ENCODE data around the gene ZFYVE28. TPM values are rescaled to one million over a fixed set of nuclear protein-coding genes. Genes with fewer than 3 reads are reported as not detected.

The ZFYVE28 gene
- total RNA-seq, 3 donors from 2014 or later, result 32.4 to 56.4 (median 42.9) TPM

DNA sequence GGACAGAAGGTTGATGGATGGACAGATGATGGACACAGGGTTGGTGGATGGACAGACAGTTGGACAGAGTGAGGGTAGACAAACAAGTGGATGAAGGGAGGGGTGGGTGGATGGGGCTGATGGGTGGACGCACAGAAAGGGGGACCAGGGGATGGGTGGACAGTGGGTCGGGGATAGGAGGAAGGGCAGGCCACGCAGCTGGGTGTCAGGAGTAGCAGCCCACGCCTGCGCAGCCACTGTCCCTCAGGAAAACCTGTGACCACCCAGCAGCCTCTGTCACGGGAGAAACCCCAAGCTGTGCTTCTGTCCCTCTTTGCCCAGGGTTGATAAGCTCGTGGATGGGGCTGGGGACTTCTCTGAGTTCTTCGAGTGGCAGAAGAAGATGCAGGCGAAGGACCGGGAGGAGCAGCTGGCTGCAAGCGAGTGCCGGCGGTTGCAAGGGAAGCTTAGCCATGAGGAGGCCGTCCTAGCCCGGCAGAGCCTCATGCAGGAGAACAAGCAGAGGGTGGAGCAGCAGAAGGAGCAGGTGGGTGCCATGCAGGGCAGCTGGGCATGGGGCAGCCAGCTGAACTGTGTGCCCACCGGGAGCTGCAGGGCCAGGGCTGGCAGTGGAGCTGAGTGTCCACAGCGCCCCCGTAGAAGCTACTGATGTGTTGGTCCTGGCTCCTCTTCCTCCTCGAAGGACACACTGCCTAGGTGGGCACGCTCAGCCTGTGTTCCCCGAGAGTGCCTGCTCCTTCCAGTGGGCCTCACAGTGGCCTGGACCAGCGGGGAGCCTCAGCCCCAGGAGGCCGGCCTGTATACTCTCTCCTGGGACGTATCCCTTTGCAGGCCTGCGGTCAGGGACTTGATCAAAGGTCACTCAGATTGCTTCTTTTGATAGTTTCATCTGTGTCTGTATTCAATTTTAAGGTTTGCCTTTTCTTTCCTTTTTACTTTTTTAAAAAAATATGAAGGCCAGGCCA is 33.7 kb upstream of the ZFYVE28 start:
- Histone ChIP-seq H3K36me3 (ENCODE audit: low read depth) (no peaks in the 10 kb centered on the region), H3K4me3 (no peak overlapping the region), H3K4me1 (ENCODE audit: low read depth) (no peaks in the 10 kb centered on the region), H3K9me3 (no peaks in the 10 kb centered on the region)
- TF ChIP-seq, protein P1, sequence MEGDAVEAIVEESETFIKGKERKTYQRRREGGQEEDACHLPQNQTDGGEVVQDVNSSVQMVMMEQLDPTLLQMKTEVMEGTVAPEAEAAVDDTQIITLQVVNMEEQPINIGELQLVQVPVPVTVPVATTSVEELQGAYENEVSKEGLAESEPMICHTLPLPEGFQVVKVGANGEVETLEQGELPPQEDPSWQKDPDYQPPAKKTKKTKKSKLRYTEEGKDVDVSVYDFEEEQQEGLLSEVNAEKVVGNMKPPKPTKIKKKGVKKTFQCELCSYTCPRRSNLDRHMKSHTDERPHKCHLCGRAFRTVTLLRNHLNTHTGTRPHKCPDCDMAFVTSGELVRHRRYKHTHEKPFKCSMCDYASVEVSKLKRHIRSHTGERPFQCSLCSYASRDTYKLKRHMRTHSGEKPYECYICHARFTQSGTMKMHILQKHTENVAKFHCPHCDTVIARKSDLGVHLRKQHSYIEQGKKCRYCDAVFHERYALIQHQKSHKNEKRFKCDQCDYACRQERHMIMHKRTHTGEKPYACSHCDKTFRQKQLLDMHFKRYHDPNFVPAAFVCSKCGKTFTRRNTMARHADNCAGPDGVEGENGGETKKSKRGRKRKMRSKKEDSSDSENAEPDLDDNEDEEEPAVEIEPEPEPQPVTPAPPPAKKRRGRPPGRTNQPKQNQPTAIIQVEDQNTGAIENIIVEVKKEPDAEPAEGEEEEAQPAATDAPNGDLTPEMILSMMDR (IDR thresholded peaks at IDR 0.05), result no peak
- intact Hi-C loops (cut with DNase I, micrococcal nuclease), result loop anchor here in 1 of 2 donors (10.0 kb wide), 1 partner anchor 227 kb away; no protein-coding TSS in a partner anchor
- peak; percentile 12 for ATAC-seq
- peak in 1 of 3 donors; percentile 35 for DNase-seq

DNA sequence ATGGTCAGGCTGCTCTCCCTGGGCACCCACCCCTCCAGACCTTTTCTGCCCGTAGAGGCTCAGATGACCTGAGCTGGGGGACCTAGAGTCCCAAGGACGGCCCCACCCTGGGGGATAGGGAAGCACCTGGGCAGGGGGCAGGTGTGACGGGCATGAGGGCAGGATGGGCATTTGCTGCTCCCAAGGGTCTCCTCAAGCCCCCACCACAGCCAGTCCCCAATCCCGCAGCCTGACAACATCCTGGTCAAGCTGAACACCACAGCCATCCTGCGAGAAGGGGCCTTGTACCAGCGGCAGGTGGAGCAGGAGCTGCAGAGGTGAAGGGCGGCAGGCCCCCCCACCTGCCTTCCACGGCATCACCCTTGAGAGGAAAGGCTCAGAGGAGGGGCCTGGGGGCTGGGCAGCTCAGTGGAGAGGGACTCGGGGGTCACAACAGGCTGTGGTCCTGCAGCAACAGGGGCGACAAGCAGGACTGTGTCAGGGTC is 32.6 kb upstream of the ZFYVE28 start:
- Histone ChIP-seq H3K9me3 (no peaks in the 10 kb centered on the region), H3K36me3 (ENCODE audit: low read depth) (no peaks in the 10 kb centered on the region), H3K4me1 (ENCODE audit: low read depth) (no peaks in the 10 kb centered on the region), H3K4me3 (no peak overlapping the region)
- DNase-seq, result peak in 1 of 3 donors; percentile 34
- ATAC-seq, result no peak
- intact Hi-C loops (cut with DNase I, micrococcal nuclease), result loop anchor here in 1 of 2 donors (10.0 kb wide), 1 partner anchor 226 kb away; no protein-coding TSS in a partner anchor
- TF ChIP-seq, protein P1 (IDR thresholded peaks at IDR 0.05), result no peak

DNA sequence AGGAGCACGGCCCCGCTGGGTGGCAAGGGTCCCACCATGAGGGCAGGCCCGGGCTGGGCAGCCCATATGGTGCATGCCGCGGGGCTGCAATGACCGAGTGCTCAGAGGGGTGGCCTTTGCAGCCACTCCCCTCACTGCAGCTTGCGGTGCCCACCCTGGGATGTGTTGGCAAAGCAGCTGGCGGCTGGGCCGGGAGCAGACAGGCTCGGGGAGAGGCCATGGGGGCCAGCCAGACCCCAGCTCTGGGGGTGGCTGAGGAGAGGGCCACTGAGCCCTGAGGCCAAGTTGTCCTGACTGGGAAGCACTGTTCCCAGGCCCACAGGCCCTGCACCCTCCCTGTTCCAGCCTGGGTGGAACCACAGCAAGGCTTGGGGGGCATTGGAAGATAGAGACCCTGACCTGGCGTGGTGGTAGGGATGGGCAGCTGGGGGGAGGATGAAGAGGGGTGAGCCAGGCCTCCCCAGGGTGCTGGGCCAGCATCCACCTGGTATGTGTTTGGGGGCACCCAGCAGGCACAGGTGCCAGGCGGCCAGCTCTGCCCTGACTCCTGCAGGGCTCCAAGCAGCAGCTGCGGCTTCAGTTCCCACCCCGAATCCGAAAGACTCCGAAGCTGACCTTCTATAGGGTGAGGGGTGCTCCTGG is 32.1 kb upstream of the ZFYVE28 start:
- ATAC-seq (no peak), DNase-seq (peak in 1 of 3 donors; percentile 26)
- intact Hi-C loops (cut with DNase I, micrococcal nuclease), result loop anchor here in 1 of 2 donors (10.0 kb wide), 1 partner anchor 226 kb away; no protein-coding TSS in a partner anchor
- TF ChIP-seq, protein P1 (IDR thresholded peaks at IDR 0.05), result no peak
- H3K4me1 ChIP-seq (ENCODE audit: low read depth), result no peaks in the 10 kb centered on the region
- H3K9me3 ChIP-seq, result no peaks in the 10 kb centered on the region
- H3K36me3 ChIP-seq (ENCODE audit: low read depth), result no peaks in the 10 kb centered on the region
- no peak overlapping the region for H3K4me3 ChIP-seq

DNA sequence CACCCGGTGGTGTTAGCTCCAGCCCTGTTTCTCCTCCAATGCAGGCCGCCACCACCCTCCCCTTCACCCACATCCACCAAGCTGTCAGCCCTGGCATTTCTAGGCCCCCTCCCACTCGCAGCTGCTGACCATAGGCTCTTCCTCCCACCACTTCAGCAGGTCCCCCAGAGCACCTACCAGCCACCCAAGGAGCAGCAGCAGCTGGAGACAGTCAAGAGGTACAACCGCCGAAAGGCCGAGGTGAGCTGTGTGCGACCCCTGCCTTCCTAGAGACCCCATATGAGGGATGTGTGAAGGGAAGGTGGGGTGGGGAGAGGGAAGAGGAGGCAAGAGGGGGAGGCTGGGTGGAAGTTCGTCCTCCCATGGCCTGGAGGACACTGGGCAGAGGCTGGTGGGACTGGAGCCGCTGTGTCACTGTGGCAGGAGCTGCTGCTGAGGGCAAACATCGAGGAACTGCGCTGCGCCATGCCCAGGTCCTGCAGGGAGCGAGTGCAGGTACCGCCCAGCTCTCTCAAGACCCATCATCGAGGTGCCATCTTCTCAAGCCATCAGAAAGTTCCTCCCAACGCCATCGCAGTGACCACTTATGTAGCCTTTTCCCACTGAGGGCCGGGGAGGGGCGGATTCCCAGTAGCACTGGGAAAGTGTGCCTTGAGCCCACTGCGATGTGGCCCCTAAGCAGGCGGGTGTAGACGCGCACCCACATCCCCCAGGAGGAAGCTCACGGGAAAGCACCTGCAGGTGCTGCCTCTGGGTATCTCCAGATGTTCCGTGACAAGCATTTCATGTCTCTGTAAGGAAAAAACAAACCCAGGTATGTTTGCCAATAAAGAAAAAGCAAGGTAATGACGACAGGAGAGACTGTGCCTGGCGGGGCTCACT is 31.3 kb upstream of the ZFYVE28 start:
- Histone ChIP-seq H3K36me3 (ENCODE audit: low read depth) (no peaks in the 10 kb centered on the region), H3K4me3 (no peak overlapping the region), H3K4me1 (ENCODE audit: low read depth) (no peaks in the 10 kb centered on the region), H3K9me3 (no peaks in the 10 kb centered on the region)
- TF ChIP-seq, protein P1 (IDR thresholded peaks at IDR 0.05), result no peak
- intact Hi-C loops (cut with DNase I, micrococcal nuclease), result loop anchor here in 1 of 2 donors (10.0 kb wide), 1 partner anchor 225 kb away; no protein-coding TSS in a partner anchor
- DNase-seq, result peak in 1 of 3 donors; percentile 29
- no peak for ATAC-seq

DNA sequence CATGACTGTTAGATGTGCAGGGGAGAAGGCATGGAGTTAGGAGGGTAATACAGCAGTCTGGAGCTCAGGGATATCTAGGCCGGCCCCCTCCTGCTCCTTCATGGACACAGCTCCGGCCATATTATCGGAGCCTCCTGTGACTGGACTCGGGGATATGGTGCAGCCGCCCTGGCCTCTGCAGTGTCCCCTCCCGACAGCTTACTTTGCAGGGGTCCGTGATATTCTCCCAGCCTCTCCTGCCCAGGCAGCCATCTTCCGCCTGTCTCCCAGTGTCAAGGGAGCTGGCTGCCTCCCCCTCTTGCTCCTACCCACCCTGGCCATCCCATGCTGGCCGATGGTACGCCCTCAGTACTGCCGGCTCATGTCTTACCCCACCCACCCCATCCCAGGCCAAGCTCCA is 30.6 kb upstream of the ZFYVE28 start:
- TF ChIP-seq, protein P1 (IDR thresholded peaks at IDR 0.05), result no peak
- Histone ChIP-seq H3K36me3 (ENCODE audit: low read depth) (no peaks in the 10 kb centered on the region), H3K4me1 (ENCODE audit: low read depth) (no peaks in the 10 kb centered on the region), H3K4me3 (no peak overlapping the region), H3K9me3 (no peaks in the 10 kb centered on the region)
- DNase-seq (peak in 1 of 3 donors; percentile 10), ATAC-seq (no peak)
- intact Hi-C loops (cut with DNase I, micrococcal nuclease), result no loop called here

Measured in mucosa of descending colon (tissue), 3 donors.